T-helper 1 cell treated with Interleukin-12 subunit alpha and Interleukin-12 subunit beta and Interleukin-4 antibody, amounts not matched to agents 30 μg/mL and 1 μg/mL, for 36 hours (primary cell): Measurements from ENCODE around the gene PIP4P1.
A peak's percentile ranks its signal among the peaks of the same experiment; 100 is the strongest.
"Not testable (repeated sequence)": the region's sequence is repeated elsewhere in the genome, so short reads cannot be mapped to it uniquely, and the experiment has no call there.

Source experiments
- H3K27ac Mint-ChIP-seq: one replicate; pipeline ENCODE4 v1.8.0; 2021; ENCODE audit warnings: mild to moderate bottlenecking, mixed read lengths
- H3K27me3 Mint-ChIP-seq: one replicate; pipeline ENCODE4 v1.8.0; 2021; ENCODE audit warnings: low read depth, mixed read lengths
- H3K36me3 Mint-ChIP-seq: one replicate; pipeline ENCODE4 v1.8.0; 2021; ENCODE audit warnings: low read depth, mixed read lengths
- H3K4me1 Mint-ChIP-seq: one replicate; pipeline ENCODE4 v1.8.0; 2021; ENCODE audit warnings: low read depth, mixed read lengths
- H3K4me3 Mint-ChIP-seq: one replicate; pipeline ENCODE4 v1.8.0; 2021; ENCODE audit warnings: mild to moderate bottlenecking, moderate library complexity, mixed read lengths
- H3K9me3 Mint-ChIP-seq: one replicate; pipeline ENCODE4 v1.8.0; 2021; ENCODE audit warnings: mixed read lengths

Gene PIP4P1

DNA sequence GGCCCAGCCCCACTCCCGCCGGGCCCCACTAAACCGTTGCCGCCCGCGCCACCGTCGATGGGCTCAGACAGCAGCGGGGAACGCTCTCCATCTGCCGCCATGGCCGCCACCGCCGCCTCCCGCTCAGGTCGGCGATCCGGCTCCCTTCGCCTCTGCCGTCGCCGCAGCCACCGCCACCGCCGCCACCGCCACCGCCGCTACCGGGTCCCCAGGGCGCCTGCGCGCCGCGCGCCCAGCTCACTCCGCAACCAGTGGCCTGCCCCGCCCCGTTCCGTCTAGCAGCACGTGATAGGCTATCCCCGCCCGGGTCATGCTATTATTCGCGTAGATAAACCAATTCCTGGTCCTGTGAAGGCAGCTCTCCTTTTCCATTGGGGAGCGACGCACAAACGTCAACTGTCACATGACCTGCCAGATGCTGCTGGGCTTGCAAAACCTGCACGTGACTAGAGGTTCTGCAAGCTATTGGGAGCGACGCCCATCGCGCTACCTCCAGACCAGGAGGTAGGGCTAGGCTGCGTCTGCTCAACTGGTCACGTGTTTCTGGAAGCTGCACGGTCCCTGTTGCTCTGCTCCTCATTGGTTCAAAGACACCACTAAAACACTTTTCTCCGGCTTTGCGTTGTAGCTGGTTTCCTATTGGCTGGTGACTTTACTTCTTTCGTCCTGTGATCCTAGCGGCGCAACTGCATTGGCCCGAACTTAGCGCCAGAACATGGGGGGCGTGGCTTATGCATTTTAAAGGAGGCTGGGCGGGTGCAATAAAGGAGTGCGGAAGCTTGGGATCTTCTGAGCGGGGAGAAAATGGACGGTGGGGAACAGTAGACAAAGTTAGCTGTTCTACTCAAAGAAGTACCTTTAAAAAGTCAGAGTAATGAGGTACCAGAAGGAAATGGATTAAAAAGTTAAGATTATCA lies at the start of gene PIP4P1:
TSS of gene PIP4P1 (minus strand) at position 210 of the 917 bp plus-strand sequence. CDS start at position 101, 109 bp downstream.
- Mint-ChIP-seq H3K27me3 (peaks cover 2% of the 10 kb centered on the region), H3K9me3 (no peaks in the 10 kb centered on the region), H3K27ac (peak within 1 kb of the TSS; percentile 93), H3K4me1 (peaks cover 37% of the 10 kb centered on the region), H3K36me3 (peaks cover 17% of the 10 kb centered on the region), H3K4me3 (peak within 1 kb of the TSS; percentile 90)

DNA sequence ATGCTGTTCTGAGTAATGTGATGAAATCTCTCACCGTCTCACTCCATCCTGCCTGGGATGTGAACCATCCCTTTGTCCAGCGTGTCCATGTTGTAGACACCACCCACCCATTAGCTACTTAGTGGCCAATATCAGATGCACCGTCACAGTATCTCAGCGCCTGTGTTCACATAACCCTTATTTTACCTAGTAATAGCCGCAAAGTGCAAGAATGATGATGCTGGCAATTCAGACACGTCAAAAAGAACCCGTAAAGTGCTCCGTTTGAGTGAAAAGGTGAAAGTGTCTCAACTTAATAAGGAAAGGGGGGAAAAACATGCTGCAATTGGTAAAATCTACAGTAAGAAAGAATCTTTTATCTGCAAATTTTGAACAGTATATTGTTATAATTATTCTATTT lies 47.1 kb upstream of the PIP4P1 start:
- peaks cover 4% of the 10 kb centered on the region for H3K4me1 Mint-ChIP-seq
- peaks cover 9% of the 10 kb centered on the region for H3K27me3 Mint-ChIP-seq
- H3K9me3 Mint-ChIP-seq: no peaks in the 10 kb centered on the region
- H3K4me3 Mint-ChIP-seq: no peak overlapping the region
- H3K27ac Mint-ChIP-seq: no peak overlapping the region
- no peaks in the 10 kb centered on the region for H3K36me3 Mint-ChIP-seq

DNA sequence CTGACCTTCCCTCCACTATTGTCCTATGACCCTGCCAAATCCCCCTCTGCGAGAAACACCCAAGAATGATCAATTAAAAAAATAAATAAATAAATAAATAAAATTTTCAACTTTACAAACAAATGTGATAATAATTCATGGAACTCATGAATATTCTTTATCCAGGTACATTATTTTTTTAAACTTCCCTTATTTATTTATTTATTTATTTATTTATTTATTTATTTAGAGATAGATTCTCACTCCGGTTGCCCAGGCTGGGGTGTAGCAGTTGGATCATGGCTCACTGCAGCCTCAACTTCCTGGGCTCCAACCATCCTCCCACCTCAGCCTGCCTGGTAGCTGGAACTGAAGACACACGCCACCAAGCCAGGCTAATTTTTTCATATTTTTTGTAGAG lies 46.3 kb upstream of the PIP4P1 start:
- not testable (repeated sequence) for H3K9me3 Mint-ChIP-seq, H3K4me1 Mint-ChIP-seq, H3K27ac Mint-ChIP-seq, H3K4me3 Mint-ChIP-seq, H3K36me3 Mint-ChIP-seq, H3K27me3 Mint-ChIP-seq

DNA sequence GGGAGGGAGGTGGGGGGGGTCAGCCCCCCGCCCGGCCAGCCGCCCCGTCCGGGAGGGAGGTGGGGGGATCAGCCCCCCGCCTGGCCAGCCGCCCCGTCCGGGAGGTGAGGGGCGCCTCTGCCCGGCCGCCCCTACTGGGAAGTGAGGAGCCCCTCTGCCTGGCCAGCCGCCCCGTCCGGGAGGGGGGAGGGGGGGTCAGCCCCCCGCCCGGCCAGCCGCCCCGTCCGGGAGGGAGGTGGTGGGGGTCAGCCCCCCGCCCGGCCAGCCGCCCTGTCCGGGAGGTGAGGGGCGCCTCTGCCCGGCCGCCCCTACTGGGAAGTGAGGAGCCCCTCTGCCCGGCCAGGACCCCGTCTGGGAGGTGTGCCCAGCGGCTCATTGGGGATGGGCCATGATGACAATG lies 45.5 kb upstream of the PIP4P1 start:
- H3K36me3 Mint-ChIP-seq: not testable (repeated sequence)

DNA sequence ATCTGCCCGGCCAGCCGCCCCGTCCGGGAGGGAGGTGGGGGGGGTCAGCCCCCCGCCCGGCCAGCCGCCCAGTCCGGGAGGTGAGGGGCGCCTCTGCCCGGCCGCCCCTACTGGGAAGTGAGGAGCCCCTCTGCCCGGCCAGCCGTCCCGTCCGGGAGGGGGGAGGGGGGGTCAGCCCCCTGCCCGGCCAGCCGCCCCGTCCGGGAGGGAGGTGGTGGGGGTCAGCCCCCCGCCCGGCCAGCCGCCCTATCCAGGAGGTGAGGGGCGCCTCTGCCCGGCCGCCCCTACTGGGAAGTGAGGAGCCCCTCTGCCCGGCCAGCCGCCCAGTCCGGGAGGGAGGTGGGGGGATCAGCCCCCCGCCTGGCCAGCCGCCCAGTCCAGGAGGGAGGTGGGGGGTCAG lies 45.0 kb upstream of the PIP4P1 start:
- H3K27me3 Mint-ChIP-seq, H3K4me3 Mint-ChIP-seq, H3K9me3 Mint-ChIP-seq, H3K4me1 Mint-ChIP-seq, H3K36me3 Mint-ChIP-seq, H3K27ac Mint-ChIP-seq: not testable (repeated sequence)

More for the DNA sequence above, 45.5 kb upstream of the PIP4P1 start:
- not testable (repeated sequence) for H3K27ac Mint-ChIP-seq, H3K27me3 Mint-ChIP-seq, H3K4me1 Mint-ChIP-seq, H3K4me3 Mint-ChIP-seq, H3K9me3 Mint-ChIP-seq

DNA sequence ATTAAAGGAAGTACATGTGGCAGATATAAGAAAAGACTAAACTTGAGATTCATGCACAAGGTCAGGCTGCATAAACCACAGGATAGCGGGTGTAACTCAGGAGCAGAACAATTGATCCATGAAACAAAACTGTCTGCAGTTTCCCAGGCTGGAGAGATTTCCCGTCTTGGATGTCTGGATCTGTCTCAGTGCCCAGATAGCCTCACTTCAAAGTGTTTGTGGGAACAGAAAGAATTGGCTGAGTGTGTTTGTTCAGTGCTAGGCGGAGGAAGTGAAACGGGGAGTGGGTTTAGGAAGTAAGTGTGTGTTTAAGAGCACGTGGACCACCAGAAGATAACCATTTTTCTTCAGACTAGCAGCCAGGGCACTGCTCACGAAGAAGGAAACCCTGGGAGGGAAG lies 42.7 kb upstream of the PIP4P1 start:
- peaks cover 4% of the 10 kb centered on the region for H3K4me1 Mint-ChIP-seq
- no peak overlapping the region for H3K4me3 Mint-ChIP-seq
- no peaks in the 10 kb centered on the region for H3K27me3 Mint-ChIP-seq
- no peak overlapping the region for H3K27ac Mint-ChIP-seq
- no peaks in the 10 kb centered on the region for H3K9me3 Mint-ChIP-seq
- H3K36me3 Mint-ChIP-seq: no peaks in the 10 kb centered on the region

DNA sequence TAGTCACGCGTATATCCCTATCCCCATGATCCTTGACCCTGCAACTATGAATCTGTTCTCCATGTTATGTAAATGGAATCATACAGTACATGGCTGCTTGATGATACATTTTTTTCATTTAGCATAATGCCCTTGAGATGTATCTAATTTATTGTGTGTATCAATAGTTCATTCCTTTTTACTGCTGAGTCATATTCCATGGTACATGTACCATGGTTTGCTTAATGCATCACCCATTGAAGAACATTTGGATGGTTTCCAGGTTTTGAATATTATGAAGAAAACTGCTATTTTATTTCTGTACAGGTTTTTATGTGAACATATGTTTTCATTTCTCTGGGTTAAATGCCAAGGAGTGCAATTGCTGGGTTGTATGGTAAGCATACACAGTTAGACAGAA lies 40.1 kb upstream of the PIP4P1 start:
- Mint-ChIP-seq H3K4me3 (no peak overlapping the region), H3K36me3 (no peaks in the 10 kb centered on the region), H3K4me1 (peaks cover 7% of the 10 kb centered on the region), H3K27ac (no peak overlapping the region), H3K9me3 (no peaks in the 10 kb centered on the region), H3K27me3 (no peaks in the 10 kb centered on the region)

DNA sequence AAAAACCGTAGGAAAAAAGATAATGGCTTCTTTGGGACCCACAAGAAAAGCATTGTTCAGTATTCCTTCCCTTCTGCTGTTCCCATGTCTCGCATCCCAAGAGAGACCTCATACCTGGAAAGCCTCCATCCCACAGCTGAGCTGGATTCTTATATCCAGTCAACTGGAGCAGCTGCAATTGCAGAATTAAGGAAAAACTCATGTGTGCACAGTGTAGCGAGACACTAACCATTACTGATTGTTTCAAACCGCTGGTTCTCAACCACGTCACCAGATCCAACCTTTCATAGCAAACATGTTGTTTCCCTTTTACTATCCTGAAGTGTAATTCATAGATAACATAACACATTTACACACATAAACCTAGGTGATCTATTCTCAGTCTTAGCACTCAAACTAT lies 38.6 kb upstream of the PIP4P1 start:
- Mint-ChIP-seq H3K4me1 (peaks cover 16% of the 10 kb centered on the region), H3K9me3 (no peaks in the 10 kb centered on the region), H3K4me3 (no peak overlapping the region), H3K27me3 (no peaks in the 10 kb centered on the region), H3K27ac (no peak overlapping the region), H3K36me3 (peaks cover 2% of the 10 kb centered on the region)

DNA sequence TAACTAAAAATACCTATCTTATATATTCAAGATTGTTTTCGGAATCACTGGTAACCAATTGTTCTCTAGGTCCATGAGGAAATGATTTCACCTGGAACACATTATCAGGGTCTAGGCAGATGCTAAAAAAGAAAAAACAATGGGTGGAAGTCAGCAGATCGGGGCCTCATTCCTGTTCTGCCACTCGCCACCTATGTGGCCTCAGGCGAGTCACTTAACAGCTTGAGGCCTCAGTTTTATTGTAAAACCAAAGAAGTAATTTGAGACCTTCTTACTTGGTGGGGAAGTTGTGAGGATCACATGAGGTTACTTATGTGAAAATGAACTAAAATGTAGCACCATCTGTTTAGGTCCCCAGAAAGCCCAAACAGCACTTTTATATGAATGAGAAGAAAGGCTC lies 37.9 kb upstream of the PIP4P1 start:
- Mint-ChIP-seq H3K4me3 (no peak overlapping the region), H3K27me3 (no peaks in the 10 kb centered on the region), H3K27ac (no peak overlapping the region), H3K36me3 (peaks cover 2% of the 10 kb centered on the region), H3K4me1 (peaks cover 19% of the 10 kb centered on the region), H3K9me3 (no peaks in the 10 kb centered on the region)

DNA sequence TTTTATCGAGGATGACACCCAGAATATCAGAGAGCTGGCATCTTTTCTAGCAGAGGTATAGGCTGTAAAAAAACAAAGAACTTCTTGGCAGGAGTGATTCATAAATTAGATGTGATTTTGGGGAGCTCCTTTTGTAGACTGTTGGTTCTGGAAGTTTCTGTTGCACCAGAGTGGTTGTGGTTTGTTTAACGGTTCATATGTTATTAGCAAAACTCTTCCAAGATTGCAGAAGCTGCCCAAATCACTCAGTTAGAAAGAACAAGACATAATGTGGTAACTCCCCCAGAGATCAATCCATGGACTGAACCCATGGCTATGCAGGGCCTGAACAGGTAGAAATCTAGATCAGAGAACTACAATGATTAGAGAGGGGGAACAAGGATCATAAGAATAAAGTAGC lies 37.4 kb upstream of the PIP4P1 start:
- Mint-ChIP-seq H3K4me1 (peaks cover 19% of the 10 kb centered on the region), H3K27ac (no peak overlapping the region), H3K9me3 (no peaks in the 10 kb centered on the region), H3K36me3 (peaks cover 2% of the 10 kb centered on the region), H3K27me3 (no peaks in the 10 kb centered on the region), H3K4me3 (no peak overlapping the region)

DNA sequence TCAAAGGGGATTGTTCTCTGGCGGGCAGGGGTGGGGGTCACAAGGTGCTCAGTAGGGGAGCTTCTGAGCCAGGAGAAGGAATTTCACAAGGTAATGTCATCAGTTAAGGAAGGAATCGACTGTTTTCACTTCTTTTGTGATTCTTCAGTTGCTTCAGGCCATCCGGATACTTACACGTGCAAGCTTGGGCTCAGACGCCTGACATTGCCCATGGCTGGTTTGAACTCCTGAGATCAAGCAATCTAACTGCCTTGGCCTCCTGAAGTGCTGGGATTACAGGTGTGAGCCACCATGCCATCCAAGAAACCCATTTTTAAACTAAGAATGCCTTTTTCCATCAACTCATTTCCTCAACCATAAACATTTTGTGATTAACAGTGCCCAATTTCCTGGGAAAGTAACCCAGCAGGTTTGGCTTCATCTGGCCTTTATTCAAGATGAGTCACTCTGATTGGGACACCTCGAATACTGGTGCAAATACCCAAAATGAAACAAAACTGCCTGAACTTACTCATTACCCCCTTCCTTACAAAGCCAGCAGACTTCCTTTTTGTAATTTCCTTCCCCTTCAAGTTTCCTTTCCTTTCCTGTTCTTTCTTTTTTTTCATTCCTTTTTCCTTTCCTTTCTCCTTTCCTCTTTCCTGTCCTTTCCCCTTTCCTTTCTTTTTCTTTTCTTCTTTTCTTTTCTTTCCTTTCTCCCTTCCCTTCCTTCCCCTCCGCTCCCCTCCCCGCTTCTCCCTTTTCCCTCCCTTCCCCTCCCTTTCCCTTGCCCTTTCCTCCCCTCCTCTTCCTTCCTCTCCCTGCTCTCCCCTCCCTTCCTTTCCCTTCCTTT lies 33.9 kb upstream of the PIP4P1 start:
- H3K9me3 Mint-ChIP-seq: no peaks in the 10 kb centered on the region
- H3K4me3 Mint-ChIP-seq: no peak overlapping the region
- peaks cover 2% of the 10 kb centered on the region for H3K36me3 Mint-ChIP-seq
- H3K27ac Mint-ChIP-seq: no peak overlapping the region
- peaks cover 33% of the 10 kb centered on the region for H3K4me1 Mint-ChIP-seq
- H3K27me3 Mint-ChIP-seq: no peaks in the 10 kb centered on the region

DNA sequence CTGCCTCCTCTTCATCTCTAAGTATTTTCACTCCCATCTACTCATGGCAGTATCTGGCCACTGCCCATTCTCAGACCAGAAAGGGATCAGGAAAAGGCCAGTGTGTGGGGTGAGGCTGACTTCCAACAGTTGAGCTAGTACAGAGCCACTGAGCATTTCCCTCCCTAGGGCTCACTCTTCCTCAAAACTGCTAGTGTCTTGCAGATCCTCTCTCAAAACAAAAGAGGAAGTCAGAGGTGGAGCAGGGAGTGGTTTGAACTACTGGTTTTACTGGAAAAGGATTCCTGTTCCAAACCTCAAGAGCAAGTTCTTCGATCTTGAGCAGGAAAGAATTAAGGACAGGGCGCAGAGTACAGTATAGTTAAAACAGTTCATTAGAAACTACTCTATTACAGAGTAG lies 32.4 kb upstream of the PIP4P1 start:
- Mint-ChIP-seq H3K4me1 (peaks cover 41% of the 10 kb centered on the region), H3K27ac (no peak overlapping the region), H3K9me3 (no peaks in the 10 kb centered on the region), H3K4me3 (no peak overlapping the region), H3K27me3 (no peaks in the 10 kb centered on the region), H3K36me3 (peaks cover 2% of the 10 kb centered on the region)

DNA sequence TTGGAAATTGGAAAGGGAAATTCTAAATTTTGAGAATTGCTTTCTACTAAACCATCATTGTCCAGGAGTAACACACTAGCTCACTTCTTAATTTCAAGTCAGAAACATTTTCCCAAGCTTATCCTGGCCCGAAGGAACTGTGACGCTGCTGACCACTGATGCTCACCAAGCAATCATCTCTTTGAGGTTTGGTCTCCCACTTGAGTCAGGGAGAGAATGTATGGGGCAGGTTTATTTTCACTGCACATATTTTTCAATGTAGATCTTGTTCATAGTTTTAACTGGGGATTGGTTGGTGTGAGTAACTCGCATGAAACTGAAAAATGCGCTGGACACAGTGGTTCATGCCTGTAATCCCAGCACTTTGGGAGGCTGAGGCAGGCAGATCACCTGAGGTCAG lies 31.3 kb upstream of the PIP4P1 start:
- Mint-ChIP-seq H3K4me3 (no peak overlapping the region), H3K27me3 (no peaks in the 10 kb centered on the region), H3K9me3 (no peaks in the 10 kb centered on the region), H3K4me1 (peaks cover 48% of the 10 kb centered on the region), H3K36me3 (peaks cover 3% of the 10 kb centered on the region), H3K27ac (no peak overlapping the region)

DNA sequence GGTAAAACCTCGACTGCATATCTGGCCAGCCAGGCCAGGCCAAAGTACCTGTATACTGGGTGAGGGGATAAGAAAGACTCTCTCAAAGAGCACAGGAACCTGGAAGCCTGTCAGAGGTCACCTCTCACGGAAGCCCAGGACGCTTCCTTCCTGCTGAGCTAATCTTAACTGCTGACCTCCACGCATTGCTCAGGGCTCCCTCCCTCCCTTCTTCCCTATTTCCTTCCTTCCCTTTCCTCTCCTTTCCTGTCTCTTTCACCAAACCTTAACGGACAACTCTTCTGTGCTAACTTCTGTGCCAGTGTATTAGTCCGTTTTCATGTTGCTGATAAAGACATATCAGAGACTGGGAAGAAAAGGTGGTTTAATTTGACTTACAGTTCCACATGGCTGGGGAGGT lies 29.3 kb upstream of the PIP4P1 start:
- peaks cover 5% of the 10 kb centered on the region for H3K36me3 Mint-ChIP-seq
- H3K27me3 Mint-ChIP-seq: no peaks in the 10 kb centered on the region
- H3K4me1 Mint-ChIP-seq: peaks cover 52% of the 10 kb centered on the region
- H3K27ac Mint-ChIP-seq: peak overlapping the region; percentile 86
- no peaks in the 10 kb centered on the region for H3K9me3 Mint-ChIP-seq
- peak overlapping the region; percentile 16 for H3K4me3 Mint-ChIP-seq
